RPMI7951 (cell line): ENCODE measurements around the gene STIM2. TPM values are rescaled to one million over a fixed set of nuclear protein-coding genes. Genes with fewer than 3 reads are reported as not detected.
A peak's percentile ranks its signal among the peaks of the same experiment; 100 is the strongest.
"Not testable (repeated sequence)": the region's sequence is repeated elsewhere in the genome, so short reads cannot be mapped to it uniquely, and the experiment has no call there.

ENCODE experiments used
- DNase-seq: peaks from one replicate; pipeline ENCODE4 v3.0.0-alpha.2; 2012; ENCODE audit warnings: low read depth
- total RNA-seq: library from RNA; depleted of rRNA; stranded (reverse); fragments of >200 nt; shearing (Covaris generic); gene quantifications from 2 replicates; pipeline ENCODE4 v1.2.3, GENCODE V29; 2014

STIM2 gene
- total RNA-seq, 1 experiment from 2014 or later: 22.5 TPM

GRCh38 chr4:27001398-27002164, 140.9 kb downstream of the STIM2 start:
- DNase-seq: no peak

- no peak for DNase-seq
Measured at GRCh38 chr4:27003642-27004113, 143.0 kb downstream of the STIM2 start.

- peak; percentile 31 for DNase-seq
Measured at GRCh38 chr4:27005501-27005900, 144.9 kb downstream of the STIM2 start.

- DNase-seq: no peak
Measured at GRCh38 chr4:27005905-27006590, 145.4 kb downstream of the STIM2 start.

GRCh38 chr4:27006646-27007045, 146.0 kb downstream of the STIM2 start:
- DNase-seq: no peak

- DNase-seq: no peak
Measured at GRCh38 chr4:27007507-27007906, 146.9 kb downstream of the STIM2 start.

GRCh38 chr4:27008679-27009078, 148.0 kb downstream of the STIM2 start:
- DNase-seq: no peak

- no peak for DNase-seq
Measured at GRCh38 chr4:27009539-27009938, 148.9 kb downstream of the STIM2 start.

- peak; percentile 55 for DNase-seq
Measured at GRCh38 chr4:27010334-27010940, 149.8 kb downstream of the STIM2 start.

- no peak for DNase-seq
Measured at GRCh38 chr4:27011401-27011800, 150.8 kb downstream of the STIM2 start.

GRCh38 chr4:27013012-27013411, 152.4 kb downstream of the STIM2 start:
- no peak for DNase-seq

GRCh38 chr4:27016551-27016950, 155.9 kb downstream of the STIM2 start:
- no peak for DNase-seq

GRCh38 chr4:27017623-27018022, 157.0 kb downstream of the STIM2 start:
- DNase-seq: no peak

- DNase-seq: no peak
Measured at GRCh38 chr4:27018076-27018475, 157.4 kb downstream of the STIM2 start.

GRCh38 chr4:27018910-27019309, 158.3 kb downstream of the STIM2 start:
- DNase-seq: no peak

- DNase-seq: no peak
Measured at GRCh38 chr4:27019766-27020165, 159.1 kb downstream of the STIM2 start.

- DNase-seq: no peak
Measured at GRCh38 chr4:27020203-27020602, 159.6 kb downstream of the STIM2 start.

- DNase-seq: no peak
Measured at GRCh38 chr4:27020603-27021002, 160.0 kb downstream of the STIM2 start.

- DNase-seq: no peak
Measured at GRCh38 chr4:27022963-27023362, 162.3 kb downstream of the STIM2 start.

GRCh38 chr4:27023366-27023765, 162.7 kb downstream of the STIM2 start:
- DNase-seq: no peak

GRCh38 chr4:27024805-27025204, 164.2 kb downstream of the STIM2 start:
- DNase-seq: no peak

GRCh38 chr4:27027428-27027827, 166.8 kb downstream of the STIM2 start:
- no peak for DNase-seq

GRCh38 chr4:27035127-27035526, 174.5 kb downstream of the STIM2 start:
- DNase-seq: not testable (repeated sequence)
